BJ (cell line): ENCODE results near the gene PLET1. TPM values are rescaled to one million over a fixed set of nuclear protein-coding genes. Genes with fewer than 3 reads are reported as not detected.

ENCODE experiments used
- CTCF ChIA-PET: fragments of 350-600 bp; formaldehyde crosslinking; extraction: SDS; loops from one replicate; lab custom pipeline; 2021; ENCODE audit warnings: antibody characterized with exemption, inconsistent platforms; lab: Yijun Ruan, JAX
- POLR2A ChIA-PET: fragments of 300-600 bp; sonication (Branson Sonifier 250); formaldehyde crosslinking; extraction: SDS; loops from one replicate; lab custom pipeline; 2021; ENCODE audit warnings: antibody characterized with exemption; lab: Charles Lee
- DNase-seq: peaks from one replicate; pipeline ENCODE4 v3.0.0-alpha.2; 2011; ENCODE audit warnings: low read depth
- H3K27me3 ChIP-seq: 2 replicates; pipeline ENCODE4 v1.6.0; 2011; ENCODE audit warnings: low read length; ENCODE audit not compliant: control insufficient read depth, insufficient read depth
- H3K36me3 ChIP-seq: 2 replicates; pipeline ENCODE4 v1.5.1; 2011; ENCODE audit warnings: low read length; ENCODE audit not compliant: control insufficient read depth, insufficient read depth
- H3K4me3 ChIP-seq: 2 replicates; pipeline ENCODE4 v1.5.1; 2011; ENCODE audit warnings: low read depth, mild to moderate bottlenecking, control low read depth, low read length
- polyA plus RNA-seq: library from polyadenylated mRNA; depleted of rRNA; stranded (reverse); fragments of >200 nt; gene quantifications from 2 replicates; pipeline ENCODE4 v1.2.3, GENCODE V29; 2011
- TF ChIP-seq, protein P1 (sequence below): IDR thresholded peaks from 2 replicates; pipeline ENCODE4 v1.5.1; 2011; ENCODE audit warnings: low read depth, mild to moderate bottlenecking, control low read depth, inconsistent platforms, low read length, moderate library complexity; ENCODE audit not compliant: insufficient read depth

Gene PLET1
- polyA plus RNA-seq, 1 experiment, result not detected

DNA sequence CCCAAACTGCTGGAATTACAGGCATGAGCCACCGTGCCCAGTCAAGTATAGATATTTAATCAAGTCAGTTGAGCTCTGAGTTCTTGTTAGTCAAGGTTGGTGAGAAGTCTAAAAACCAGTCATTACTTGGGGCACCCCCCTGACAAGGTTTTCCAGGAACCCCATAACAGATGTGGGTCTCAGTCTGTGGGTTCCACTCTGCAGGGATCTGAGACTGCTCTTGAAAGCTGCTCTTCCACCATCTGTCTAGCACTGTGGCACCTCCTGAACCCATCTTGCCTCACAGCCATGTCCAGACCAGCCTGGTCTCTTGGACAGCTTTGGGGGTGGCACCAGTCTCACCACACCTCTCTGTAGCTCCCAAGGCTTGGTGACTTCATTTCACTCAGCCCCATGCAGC is 44.3 kb upstream of the PLET1 start:
- TF ChIP-seq, protein P1, sequence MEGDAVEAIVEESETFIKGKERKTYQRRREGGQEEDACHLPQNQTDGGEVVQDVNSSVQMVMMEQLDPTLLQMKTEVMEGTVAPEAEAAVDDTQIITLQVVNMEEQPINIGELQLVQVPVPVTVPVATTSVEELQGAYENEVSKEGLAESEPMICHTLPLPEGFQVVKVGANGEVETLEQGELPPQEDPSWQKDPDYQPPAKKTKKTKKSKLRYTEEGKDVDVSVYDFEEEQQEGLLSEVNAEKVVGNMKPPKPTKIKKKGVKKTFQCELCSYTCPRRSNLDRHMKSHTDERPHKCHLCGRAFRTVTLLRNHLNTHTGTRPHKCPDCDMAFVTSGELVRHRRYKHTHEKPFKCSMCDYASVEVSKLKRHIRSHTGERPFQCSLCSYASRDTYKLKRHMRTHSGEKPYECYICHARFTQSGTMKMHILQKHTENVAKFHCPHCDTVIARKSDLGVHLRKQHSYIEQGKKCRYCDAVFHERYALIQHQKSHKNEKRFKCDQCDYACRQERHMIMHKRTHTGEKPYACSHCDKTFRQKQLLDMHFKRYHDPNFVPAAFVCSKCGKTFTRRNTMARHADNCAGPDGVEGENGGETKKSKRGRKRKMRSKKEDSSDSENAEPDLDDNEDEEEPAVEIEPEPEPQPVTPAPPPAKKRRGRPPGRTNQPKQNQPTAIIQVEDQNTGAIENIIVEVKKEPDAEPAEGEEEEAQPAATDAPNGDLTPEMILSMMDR, result no peak
- no peaks in the 10 kb centered on the region for H3K27me3 ChIP-seq
- no peak for DNase-seq
- no peaks in the 10 kb centered on the region for H3K36me3 ChIP-seq
- ChIA-PET CTCF (interaction anchor here (0.7 to 1.7 kb wide), 2 partner anchors 28 to 283 kb away, joined by 3 to 8 read pairs; no protein-coding TSS in a partner anchor), POLR2A (no interaction called here)
- no peak overlapping the region for H3K4me3 ChIP-seq

DNA sequence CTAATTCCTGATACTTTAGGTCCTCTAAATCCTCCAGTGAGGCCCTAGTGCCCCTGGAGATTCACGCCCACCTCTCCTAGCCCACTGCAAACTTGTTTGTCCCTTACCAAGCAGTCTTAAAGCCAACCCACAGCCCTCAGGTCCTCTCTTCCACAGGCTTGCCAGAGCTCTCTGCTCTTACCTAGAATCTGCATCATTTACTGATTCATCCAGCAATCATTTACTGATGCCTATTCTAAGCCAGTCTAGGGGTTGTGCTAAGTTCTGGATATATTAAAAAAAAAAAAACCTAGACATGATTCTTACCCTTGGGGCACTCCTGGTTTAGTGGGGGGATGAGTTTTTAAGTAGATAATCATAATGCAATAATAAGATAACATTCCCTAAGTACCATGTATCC is 43.0 kb upstream of the PLET1 start:
- no peak for DNase-seq
- TF ChIP-seq, protein P1, result no peak
- ChIA-PET POLR2A (no interaction called here), CTCF (interaction anchor here (0.9 kb wide), 1 partner anchor 9 kb away, joined by 3 read pairs; no protein-coding TSS in a partner anchor)
- Histone ChIP-seq H3K4me3 (no peak overlapping the region), H3K36me3 (no peaks in the 10 kb centered on the region), H3K27me3 (no peaks in the 10 kb centered on the region)

DNA sequence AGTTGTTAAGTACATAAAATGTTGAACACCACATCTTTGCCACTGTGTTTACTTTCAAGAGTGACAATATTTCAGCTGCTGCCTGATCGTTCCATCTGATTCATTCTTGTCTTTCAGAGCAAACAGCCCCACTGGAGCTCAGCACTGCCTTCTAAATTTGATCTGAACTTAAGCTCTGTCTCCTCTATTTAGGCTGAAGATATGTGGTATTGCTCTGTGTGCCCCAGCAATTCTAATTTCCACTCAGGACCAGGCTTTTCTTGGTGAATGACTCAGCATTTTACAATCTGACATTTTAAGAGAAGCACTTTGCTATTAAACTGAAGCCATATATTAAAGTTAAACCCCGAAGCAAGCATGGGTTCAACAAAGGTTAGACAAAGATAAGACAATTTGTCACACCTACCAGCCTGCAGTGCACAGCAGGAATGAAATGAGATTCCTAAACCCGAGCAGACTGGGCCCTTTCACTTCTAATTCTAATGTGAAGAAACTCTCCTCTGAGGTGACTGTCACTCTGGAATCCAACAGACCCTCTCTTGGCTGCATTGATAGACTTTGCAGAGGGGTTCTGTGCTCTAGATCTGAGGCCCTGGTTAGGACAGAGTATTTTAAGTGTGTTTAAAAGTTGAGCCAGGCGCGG is 41.7 kb upstream of the PLET1 start:
- DNase-seq, result no peak
- Histone ChIP-seq H3K27me3 (no peaks in the 10 kb centered on the region), H3K4me3 (no peak overlapping the region), H3K36me3 (no peaks in the 10 kb centered on the region)
- ChIA-PET POLR2A (interaction anchor here (0.6 to 0.7 kb wide), 2 partner anchors 941 to 1728 kb away, joined by 3 to 4 read pairs; no protein-coding TSS in a partner anchor), CTCF (no interaction called here)
- TF ChIP-seq, protein P1, result no peak

DNA sequence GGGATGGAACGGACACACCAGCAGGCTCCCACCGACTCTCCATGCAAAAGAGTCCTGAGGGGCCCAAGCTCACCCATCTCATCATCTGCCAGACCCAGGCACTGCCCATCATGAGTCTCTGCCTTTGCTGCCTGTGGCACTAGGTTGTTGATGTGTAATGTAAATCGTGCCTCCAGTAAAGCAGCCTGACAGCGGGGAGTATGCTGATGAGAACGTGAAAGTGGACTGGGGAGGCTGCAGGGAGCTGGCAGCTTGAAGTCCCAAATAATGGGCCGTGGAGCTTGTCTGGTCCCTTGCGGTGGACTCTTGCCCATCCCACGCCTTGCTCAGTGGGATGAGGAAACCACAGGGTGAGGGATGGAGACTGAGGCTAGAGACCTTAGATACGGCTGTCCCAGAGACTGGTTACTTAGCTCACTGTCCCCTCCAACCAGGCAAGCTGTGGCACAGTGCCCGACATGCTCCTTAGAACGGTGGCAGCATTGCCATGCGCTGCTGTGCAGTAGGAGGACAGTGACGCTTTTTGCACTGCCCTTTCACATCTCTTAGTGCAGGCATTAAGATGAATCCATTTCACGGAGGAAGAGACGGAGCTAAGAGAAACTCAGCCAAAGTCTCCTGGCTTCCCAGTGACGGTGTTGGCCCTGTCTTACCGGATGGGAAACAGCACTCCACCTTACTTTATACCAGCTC is 39.6 kb upstream of the PLET1 start:
- Histone ChIP-seq H3K4me3 (no peak overlapping the region), H3K27me3 (no peaks in the 10 kb centered on the region), H3K36me3 (no peaks in the 10 kb centered on the region)
- DNase-seq, result no peak
- POLR2A ChIA-PET, result no interaction called here
- TF ChIP-seq, protein P1, result no peak
- CTCF ChIA-PET, result interaction anchor here (1.0 kb wide), 1 partner anchor 255 kb away, joined by 3 read pairs; no protein-coding TSS in a partner anchor

DNA sequence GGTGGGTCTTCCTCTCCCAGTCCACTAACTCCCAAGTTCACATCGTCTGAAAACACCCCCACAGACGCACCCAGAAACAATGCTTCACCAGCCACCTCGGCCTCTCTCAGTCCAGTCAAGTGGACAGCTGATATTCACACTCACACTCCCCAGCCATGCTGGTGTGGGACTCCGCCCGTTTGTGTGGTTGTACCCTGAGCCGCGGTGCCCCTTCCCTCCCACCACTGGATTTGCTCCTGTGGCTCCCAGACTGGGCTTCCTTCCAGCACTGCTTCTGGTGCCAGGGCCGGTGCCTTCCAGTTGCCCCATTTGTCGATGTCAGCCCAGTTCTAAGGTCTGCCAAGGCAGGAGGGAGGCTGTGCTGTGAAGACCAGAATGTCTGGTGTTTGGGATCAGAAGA is 37.9 kb upstream of the PLET1 start:
- POLR2A ChIA-PET, result no interaction called here
- no peaks in the 10 kb centered on the region for H3K36me3 ChIP-seq
- TF ChIP-seq, protein P1, result no peak
- H3K27me3 ChIP-seq, result no peaks in the 10 kb centered on the region
- DNase-seq, result no peak
- CTCF ChIA-PET, result no interaction called here
- H3K4me3 ChIP-seq, result no peak overlapping the region
